DLD1 (cell line): ENCODE results near the gene DISP1.

Source experiments
- in situ Hi-C: cut with HindIII; loops from 2 replicates; pipeline ENCODE4 v1.10.0; 2017; ENCODE audit warnings: low sequenced_read_pairs

DISP1 gene

DNA sequence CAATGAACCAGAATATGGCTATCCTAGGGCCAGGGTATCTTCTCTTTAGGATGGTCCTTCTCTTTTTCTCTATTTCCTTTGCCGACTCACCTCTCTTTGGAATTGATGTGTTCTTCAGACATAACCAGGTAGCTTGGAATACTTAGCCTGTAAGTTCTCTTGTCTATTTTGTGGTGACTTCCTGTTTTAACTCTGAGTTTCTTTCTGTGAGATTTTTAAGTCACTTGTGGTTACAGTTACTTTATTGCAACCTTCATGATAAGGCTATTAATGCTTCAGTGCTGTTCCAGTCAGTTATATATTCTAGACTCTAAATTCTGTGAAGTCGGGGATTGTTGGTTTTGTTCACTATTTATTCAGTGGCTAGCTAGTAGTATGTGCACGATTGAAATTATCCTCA is 46.2 kb downstream of the DISP1 start:
- in situ Hi-C loops = no loop called here
